Tibial nerve (tissue), 4 donors: ENCODE data around the gene KRTAP16-1.

ENCODE experiments used
- CTCF ChIP-seq, 5 experiments: fragments of 200-600 bp in 3 of 5; fragments of 450-650 bp in 2 of 5; sonication (generic) in 3 of 5; IDR thresholded peaks; one replicate each; pipeline ENCODE4 v1.5.1; 2016 to 2019; ENCODE audit warnings: antibody characterized with exemption in 5 of 5, mild to moderate bottlenecking in 3 of 5, moderate library complexity in 2 of 5
- EP300 ChIP-seq, 2 donors: sonication (generic); formaldehyde crosslinking; IDR thresholded peaks; one replicate each; pipeline ENCODE4 v1.6.1; 2017; ENCODE audit warnings: antibody characterized with exemption in 2 of 2, mild to moderate bottlenecking in 1 of 2
- POLR2A ChIP-seq, 2 donors: fragments of 450-650 bp; IDR thresholded peaks; one replicate each; pipeline ENCODE4 v1.6.1; 2017; ENCODE audit warnings: antibody characterized with exemption in 2 of 2, mild to moderate bottlenecking in 2 of 2, moderate library complexity in 2 of 2

- no peak for TF ChIP-seq CTCF (IDR thresholded peaks at IDR 0.05)
- TF ChIP-seq POLR2A (IDR thresholded peaks at IDR 0.05): no peak
- no peak for TF ChIP-seq EP300 (IDR thresholded peaks at IDR 0.05)
Observed at GRCh38 chr17:41338961-41339485, 29.9 kb upstream of the KRTAP16-1 start.
